ENCODE results near the gene PRG3.
"Not testable (repeated sequence)": the region's sequence is repeated elsewhere in the genome, so short reads cannot be mapped to it uniquely, and the experiment has no call there.

The PRG3 gene

GRCh38 chr11:57342702-57343101 is 38.2 kb downstream of the PRG3 start:
- DNase-seq (ENCODE audit: insufficient read length, low spot score) (no peak), FAIRE-seq (no peak)

- DNase-seq (ENCODE audit: insufficient read length, low spot score) (no peak), FAIRE-seq (no peak)
Observed at GRCh38 chr11:57341250-57341808, 39.6 kb downstream of the PRG3 start.

GRCh38 chr11:57340039-57340615 is 40.8 kb downstream of the PRG3 start:
- DNase-seq (ENCODE audit: insufficient read length, low spot score) (no peak), FAIRE-seq (no peak)

- no peak for FAIRE-seq
- DNase-seq (ENCODE audit: insufficient read length, low spot score) = no peak
Observed at GRCh38 chr11:57339328-57339727, 41.6 kb downstream of the PRG3 start.

GRCh38 chr11:57338142-57338541 is 42.8 kb downstream of the PRG3 start, which contains the start of gene P2RX3:
P2RX3 (plus strand) TSS chr11:57338352; CDS start chr11:57338551, 199 bp downstream.
- DNase-seq (ENCODE audit: insufficient read length, low spot score) (no peak), FAIRE-seq (no peak)

- not testable (repeated sequence) for DNase-seq (ENCODE audit: insufficient read length, low spot score); FAIRE-seq
Observed at GRCh38 chr11:57336856-57337255, 44.1 kb downstream of the PRG3 start.

GRCh38 chr11:57336111-57336666 is 44.8 kb downstream of the PRG3 start:
- DNase-seq (ENCODE audit: insufficient read length, low spot score) = no peak
- FAIRE-seq = peak; percentile 68

- FAIRE-seq = peak; percentile 82
- DNase-seq (ENCODE audit: insufficient read length, low spot score) = peak; percentile 90
Observed at GRCh38 chr11:57335343-57336110, 45.4 kb downstream of the PRG3 start, which contains the start of gene SSRP1. SSRP1 (minus strand) TSS chr11:57335892; CDS start chr11:57335121, 771 bp downstream.

GRCh38 chr11:57335023-57335342 is 46.0 kb downstream of the PRG3 start:
- no peak for DNase-seq (ENCODE audit: insufficient read length, low spot score)
- FAIRE-seq = no peak

GRCh38 chr11:57332694-57333440 is 48.1 kb downstream of the PRG3 start:
- no peak for DNase-seq (ENCODE audit: insufficient read length, low spot score)
- FAIRE-seq = no peak

GRCh38 chr11:57331720-57332119 is 49.2 kb downstream of the PRG3 start:
- no peak for DNase-seq (ENCODE audit: insufficient read length, low spot score)
- no peak for FAIRE-seq

GRCh38 chr11:57330029-57330428 is 50.9 kb downstream of the PRG3 start:
- FAIRE-seq (no peak), DNase-seq (ENCODE audit: insufficient read length, low spot score) (no peak)

- DNase-seq (ENCODE audit: insufficient read length, low spot score) (no peak), FAIRE-seq (no peak)
Observed at GRCh38 chr11:57327721-57328120, 53.2 kb downstream of the PRG3 start.

Data from HTR-8/SVneo (cell line).